WERI-Rb-1 (cell line): Measurements from ENCODE around the gene ADARB2.

Experiments used
- DNase-seq: peaks from one replicate; pipeline ENCODE4 v3.0.0-alpha.2; 2020
- H3K27ac ChIP-seq: fragments of 250-450 bp; sonication (Bioruptor Pico); 2 replicates; pipeline ENCODE4 v1.5.1; 2020; ENCODE audit warnings: mild to moderate bottlenecking, moderate library complexity
- H3K27me3 ChIP-seq: fragments of 250-450 bp; sonication (Bioruptor Pico); 2 replicates; pipeline ENCODE4 v1.5.1; 2021; ENCODE audit warnings: mild to moderate bottlenecking, low read depth, moderate library complexity; ENCODE audit not compliant: insufficient read depth, severe bottlenecking
- H3K36me3 ChIP-seq: fragments of 250-450 bp; sonication (Bioruptor Pico); 2 replicates; pipeline ENCODE4 v1.5.1; 2020; ENCODE audit warnings: mild to moderate bottlenecking, moderate library complexity
- H3K4me3 ChIP-seq: 2 replicates; pipeline ENCODE4 v1.5.1; 2011; ENCODE audit warnings: low read depth, mild to moderate bottlenecking, control low read depth, low read length
- H3K9me3 ChIP-seq: fragments of 250-450 bp; sonication (Bioruptor Pico); 2 replicates; pipeline ENCODE4 v1.5.1; 2021; ENCODE audit warnings: mild to moderate bottlenecking, moderate library complexity; ENCODE audit not compliant: severe bottlenecking
- CTCF ChIP-seq: IDR thresholded peaks from 2 replicates; pipeline ENCODE4 v1.5.1; 2011; ENCODE audit warnings: low read depth, mild to moderate bottlenecking, control low read depth, inconsistent platforms, low read length

Gene ADARB2

GRCh38 chr10:1558906-1559305, 178.4 kb downstream of the ADARB2 start:
- Histone ChIP-seq H3K4me3 (no peak overlapping the region), H3K27me3 (peaks cover 3% of the 10 kb centered on the region), H3K36me3 (no peaks in the 10 kb centered on the region), H3K27ac (no peak overlapping the region), H3K9me3 (no peaks in the 10 kb centered on the region)
- TF ChIP-seq CTCF = no peak
- no peak for DNase-seq

GRCh38 chr10:1557081-1557480, 180.2 kb downstream of the ADARB2 start:
- no peak for TF ChIP-seq CTCF
- Histone ChIP-seq H3K36me3 (no peaks in the 10 kb centered on the region), H3K4me3 (no peak overlapping the region), H3K27me3 (peaks cover 8% of the 10 kb centered on the region), H3K9me3 (no peaks in the 10 kb centered on the region), H3K27ac (no peak overlapping the region)
- DNase-seq = no peak

- Histone ChIP-seq H3K27ac (no peak overlapping the region), H3K9me3 (no peaks in the 10 kb centered on the region), H3K36me3 (no peaks in the 10 kb centered on the region), H3K27me3 (peaks cover 10% of the 10 kb centered on the region), H3K4me3 (no peak overlapping the region)
- no peak for TF ChIP-seq CTCF
- DNase-seq = no peak
Observed at GRCh38 chr10:1556496-1556895, 180.8 kb downstream of the ADARB2 start.

- H3K36me3 ChIP-seq = no peaks in the 10 kb centered on the region
- no peaks in the 10 kb centered on the region for H3K9me3 ChIP-seq
- TF ChIP-seq CTCF = no peak
- no peak overlapping the region for H3K27ac ChIP-seq
- peaks cover 17% of the 10 kb centered on the region for H3K27me3 ChIP-seq
- DNase-seq = no peak
- no peak overlapping the region for H3K4me3 ChIP-seq
Observed at GRCh38 chr10:1553951-1554350, 183.4 kb downstream of the ADARB2 start.

- Histone ChIP-seq H3K27me3 (peaks cover 15% of the 10 kb centered on the region), H3K36me3 (no peaks in the 10 kb centered on the region), H3K9me3 (no peaks in the 10 kb centered on the region), H3K27ac (no peak overlapping the region), H3K4me3 (no peak overlapping the region)
- TF ChIP-seq CTCF = no peak
- DNase-seq = no peak
Observed at GRCh38 chr10:1552881-1553670, 184.2 kb downstream of the ADARB2 start.

- Histone ChIP-seq H3K27me3 (peaks cover 15% of the 10 kb centered on the region), H3K27ac (no peak overlapping the region), H3K36me3 (no peaks in the 10 kb centered on the region), H3K9me3 (no peaks in the 10 kb centered on the region), H3K4me3 (no peak overlapping the region)
- DNase-seq = no peak
- no peak for TF ChIP-seq CTCF
Observed at GRCh38 chr10:1552406-1552805, 184.9 kb downstream of the ADARB2 start.
